SK-N-SH (cell line): ENCODE data around the gene ZNF521. TPM values are rescaled to one million over a fixed set of nuclear protein-coding genes. Genes with fewer than 3 reads are reported as not detected.

Experiments
- CTCF ChIA-PET: fragments of 300-600, 350-600 bp; formaldehyde crosslinking; extraction: SDS; loops from one replicate; lab custom pipeline; 2021; lab: Yijun Ruan, JAX
- POLR2A ChIA-PET: fragments of 350-600 bp; sonication (Branson Sonifier 250); formaldehyde crosslinking; extraction: SDS; loops from one replicate; lab custom pipeline; 2020; ENCODE audit warnings: antibody characterized with exemption, inconsistent platforms; lab: Yijun Ruan, JAX
- DNase-seq: peaks from one replicate; pipeline ENCODE4 v3.0.0; 2012
- H2AFZ ChIP-seq: fragments of 200-600 bp; sonication (generic); 2 replicates; pipeline ENCODE4 v1.8.1; 2016; ENCODE audit warnings: antibody characterized with exemption, mild to moderate bottlenecking, low read depth
- H3F3A ChIP-seq: fragments of 200-600 bp; sonication (generic); replicated peaks from 2 replicates; pipeline ENCODE3; 2016; ENCODE audit warnings: antibody characterized with exemption, mild to moderate bottlenecking; ENCODE audit not compliant: insufficient read depth
- H3K27ac ChIP-seq, 2 experiments: fragments of 200-500 bp in 1 of 2; fragments of 200-600 bp in 1 of 2; sonication (Bioruptor generic) in 1 of 2; sonication (generic), shearing (Covaris generic) in 1 of 2; 2 replicates each; pipeline versions ENCODE4 v1.5.1 to v1.6.1; 2014 to 2016; ENCODE audit warnings: low read depth in 2 of 2, inconsistent platforms in 1 of 2, low read length in 1 of 2, mild to moderate bottlenecking in 1 of 2, mixed read lengths in 1 of 2
- H3K27me3 ChIP-seq: fragments of 200-600 bp; sonication (generic), shearing (Covaris generic); 2 replicates; pipeline ENCODE4 v1.6.1; 2016; ENCODE audit warnings: mixed run types; ENCODE audit not compliant: insufficient read depth
- H3K36me3 ChIP-seq, 2 experiments: fragments of 200-500 bp in 1 of 2; fragments of 200-600 bp in 1 of 2; sonication (Bioruptor generic) in 1 of 2; sonication (generic) in 1 of 2; replicated peaks in 1 of 2; 2 replicates each; pipeline versions ENCODE3 to v1.5.1; 2014 to 2016; ENCODE audit warnings: low read length in 1 of 2, mild to moderate bottlenecking in 1 of 2; ENCODE audit not compliant: insufficient read depth in 2 of 2, control insufficient read depth in 1 of 2
- H3K4me1 ChIP-seq, 2 experiments: fragments of 200-500 bp in 1 of 2; fragments of 200-600 bp in 1 of 2; sonication (Bioruptor generic) in 1 of 2; sonication (generic), shearing (Covaris generic) in 1 of 2; 2 replicates each; pipeline versions ENCODE4 v1.5.1 to v1.6.1; 2014 to 2016; ENCODE audit warnings: low read depth in 1 of 2, low read length in 1 of 2, mixed run types in 1 of 2; ENCODE audit not compliant: insufficient read depth in 2 of 2, control insufficient read depth in 1 of 2
- H3K4me2 ChIP-seq: fragments of 200-600 bp; sonication (generic), shearing (Covaris generic); 2 replicates; pipeline ENCODE4 v1.6.1; 2017; ENCODE audit warnings: mixed run types
- H3K4me3 ChIP-seq, 2 experiments: fragments of 200-500 bp in 1 of 2; fragments of 200-600 bp in 1 of 2; sonication (Bioruptor generic) in 1 of 2; sonication (generic), shearing (Covaris generic) in 1 of 2; 2 replicates each; pipeline versions ENCODE4 v1.5.1 to v1.8.1; 2014 to 2016; ENCODE audit warnings: low read depth in 2 of 2, inconsistent platforms in 1 of 2, low read length in 1 of 2, mild to moderate bottlenecking in 1 of 2, mixed read lengths in 1 of 2, moderate library complexity in 1 of 2
- H3K79me2 ChIP-seq: fragments of 200-600 bp; sonication (generic); 2 replicates; pipeline ENCODE4 v1.8.1; 2017; ENCODE audit warnings: mild to moderate bottlenecking; ENCODE audit not compliant: insufficient read depth
- H3K9ac ChIP-seq: fragments of 200-600 bp; sonication (generic); 2 replicates; pipeline ENCODE4 v1.6.1; 2017; ENCODE audit warnings: mixed run types
- H3K9me2 ChIP-seq: fragments of 200-600 bp; sonication (generic); 2 replicates; pipeline ENCODE4 v1.6.1; 2017; ENCODE audit warnings: mixed run types
- H3K9me3 ChIP-seq: fragments of 200-600 bp; sonication (generic); 2 replicates; pipeline ENCODE4 v1.6.1; 2017; ENCODE audit warnings: mixed run types, mild to moderate bottlenecking, moderate library complexity
- H4K20me1 ChIP-seq: fragments of 200-600 bp; sonication (generic); 2 replicates; pipeline ENCODE4 v1.6.1; 2017; ENCODE audit warnings: mild to moderate bottlenecking, mixed run types; ENCODE audit not compliant: insufficient read depth
- EP300 ChIP-seq, 2 experiments: IDR thresholded peaks; 2 replicates each; pipeline versions ENCODE4 v1.4.0 to v1.6.1; 2012; ENCODE audit warnings: borderline replicate concordance in 1 of 2, low read depth in 1 of 2, low read length in 1 of 2
- FOSL2 ChIP-seq: IDR thresholded peaks from 2 replicates; pipeline ENCODE4 v1.4.0; 2012; ENCODE audit warnings: low read depth, mild to moderate bottlenecking, moderate library complexity, borderline replicate concordance
- GATA2 ChIP-seq: sonication (generic); formaldehyde crosslinking; IDR thresholded peaks from 2 replicates; pipeline ENCODE4 v1.5.0; 2020; ENCODE audit warnings: mild to moderate bottlenecking, missing genetic modification reagents
- MEF2A ChIP-seq: IDR thresholded peaks from 2 replicates; pipeline ENCODE4 v1.4.0; 2012; ENCODE audit warnings: low read depth, borderline replicate concordance
- RAD21 ChIP-seq: IDR thresholded peaks from 2 replicates; pipeline ENCODE4 v1.6.1; 2012; ENCODE audit warnings: mild to moderate bottlenecking, low read length
- RCOR1 ChIP-seq: fragments of 150-350 bp; IDR thresholded peaks from 2 replicates; pipeline ENCODE4 v1.6.1; 2017; ENCODE audit warnings: antibody characterized with exemption, low read length
- RFX5 ChIP-seq: IDR thresholded peaks from 2 replicates; pipeline ENCODE4 v1.6.1; 2012; ENCODE audit warnings: mild to moderate bottlenecking, improper control_type of control experiment, low read length
- SMC3 ChIP-seq: IDR thresholded peaks from 2 replicates; pipeline ENCODE4 v1.6.1; 2012; ENCODE audit warnings: low read depth, low read length, improper control_type of control experiment
- TAF1 ChIP-seq: IDR thresholded peaks from 2 replicates; pipeline ENCODE4 v1.6.1; 2012; ENCODE audit warnings: low read depth, mild to moderate bottlenecking, low read length, moderate library complexity, borderline replicate concordance
- TCF12 ChIP-seq: IDR thresholded peaks from 2 replicates; pipeline ENCODE4 v1.4.0; 2012
- WGBS: methylation state at CpG from one replicate; pipeline ENCODE4 v1.1.6; 2017; ENCODE audit warnings: low lambda C conversion rate; 5-methylcytosine and 5-hydroxymethylcytosine counted together
- polyA plus RNA-seq, 3 experiments: library from polyadenylated mRNA; depleted of rRNA; stranded (reverse); fragments of >200 nt; gene quantifications; 2 replicates each; pipeline ENCODE4 v1.2.3, GENCODE V29; 2012
- TF ChIP-seq, protein P1 (sequence below): fragments of 150-350 bp; IDR thresholded peaks from 2 replicates; pipeline ENCODE4 v1.6.1; 2017; ENCODE audit warnings: antibody characterized with exemption, low read length, low read depth, borderline replicate concordance
- TF ChIP-seq, protein P2 (sequence below): IDR thresholded peaks from 2 replicates; pipeline ENCODE4 v1.6.1; 2012; ENCODE audit warnings: mild to moderate bottlenecking, low read depth, low read length, moderate library complexity

ZNF521 gene
- polyA plus RNA-seq, 1 of the 3 experiments (the other 2 are of a cell fraction), result 14.1 TPM

DNA sequence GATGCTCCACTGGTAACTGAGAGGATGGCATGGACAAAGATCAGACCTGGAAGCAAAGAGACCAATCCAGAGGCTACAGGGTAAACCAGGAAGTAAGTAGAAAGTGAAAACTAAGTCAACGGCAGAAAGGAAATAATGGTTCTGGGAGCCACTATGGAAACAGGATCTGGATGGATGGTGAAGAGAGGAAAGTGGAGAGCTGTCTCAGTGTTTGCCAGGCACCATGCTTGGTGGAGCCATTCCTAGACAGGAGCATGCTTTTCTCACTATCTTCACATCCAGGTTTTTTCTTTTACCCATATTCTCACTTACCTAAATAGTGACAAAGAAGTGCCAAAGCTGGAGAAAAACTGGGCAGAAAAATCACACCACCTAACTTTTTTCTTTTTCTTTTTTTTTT, 22.2 kb downstream of the ZNF521 start:
- CTCF ChIA-PET, result no interaction called here
- H2AFZ ChIP-seq, result no peak overlapping the region
- H3F3A ChIP-seq, result no peaks in the 10 kb centered on the region
- H3K27me3 ChIP-seq, result no peaks in the 10 kb centered on the region
- H3K9me3 ChIP-seq, result no peaks in the 10 kb centered on the region
- H3K79me2 ChIP-seq, result 0 out of 2 replicates have a peak, but pooled peaks cover 5% of the 10 kb centered on the region
- POLR2A ChIA-PET, result interaction anchor here (0.6 kb wide), 1 partner anchor 1444 kb away, joined by 3 read pairs; no protein-coding TSS in a partner anchor
- no peak overlapping the region for H3K9ac ChIP-seq
- H4K20me1 ChIP-seq, result no peaks in the 10 kb centered on the region
- DNase-seq, result no peak
- H3K4me3 ChIP-seq, result no peak overlapping the region
- no peaks in the 10 kb centered on the region for H3K9me2 ChIP-seq
- peaks cover 0 to 2% of the 10 kb centered on the region in 2 experiments; a peak in 2 of 4 replicates for H3K4me1 ChIP-seq
- no peak overlapping the region for H3K4me2 ChIP-seq
- no peaks in the 10 kb centered on the region for H3K36me3 ChIP-seq
- TF ChIP-seq SMC3, result no peak
- TF ChIP-seq TCF12, result no peak
- TF ChIP-seq, protein P1, sequence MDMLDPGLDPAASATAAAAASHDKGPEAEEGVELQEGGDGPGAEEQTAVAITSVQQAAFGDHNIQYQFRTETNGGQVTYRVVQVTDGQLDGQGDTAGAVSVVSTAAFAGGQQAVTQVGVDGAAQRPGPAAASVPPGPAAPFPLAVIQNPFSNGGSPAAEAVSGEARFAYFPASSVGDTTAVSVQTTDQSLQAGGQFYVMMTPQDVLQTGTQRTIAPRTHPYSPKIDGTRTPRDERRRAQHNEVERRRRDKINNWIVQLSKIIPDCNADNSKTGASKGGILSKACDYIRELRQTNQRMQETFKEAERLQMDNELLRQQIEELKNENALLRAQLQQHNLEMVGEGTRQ, result no peak
- no peak for TF ChIP-seq MEF2A
- no peak for TF ChIP-seq EP300 (IDR thresholded peaks at IDR 0.05; ENCODE audit: borderline replicate concordance in 1 of 2, low read depth in 1 of 2, low read length in 1 of 2)
- no peak for TF ChIP-seq GATA2 (CRISPR knock-in tag)
- WGBS, result 83% methylated on average over 1 of the region's 1 CpG
- H3K27ac ChIP-seq, result no peak overlapping the region

DNA sequence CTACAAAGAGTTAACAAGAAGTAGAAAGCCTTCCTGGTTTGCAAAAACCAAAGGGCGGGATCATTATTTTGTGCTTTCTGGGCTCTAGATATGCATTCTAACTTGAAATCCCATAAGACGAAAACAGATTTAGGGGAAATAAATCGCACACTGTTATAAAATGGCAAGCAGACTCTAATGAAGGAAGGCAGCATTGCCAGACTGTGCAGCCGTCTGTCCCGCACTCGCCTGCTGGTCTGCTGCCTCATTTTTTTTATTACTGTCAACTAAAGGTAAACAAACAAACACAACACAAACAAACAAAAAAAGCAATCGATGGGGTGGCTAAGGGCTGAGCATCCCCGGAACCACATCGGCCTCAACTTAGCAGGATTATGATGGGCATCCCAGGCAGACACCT, 24.4 kb downstream of the ZNF521 start:
- CTCF ChIA-PET, result no interaction called here
- no peaks in the 10 kb centered on the region for H3K9me2 ChIP-seq
- no peak overlapping the region for H3K4me3 ChIP-seq
- H2AFZ ChIP-seq, result no peak overlapping the region
- no peaks in the 10 kb centered on the region for H3K79me2 ChIP-seq
- H3K9ac ChIP-seq, result no peak overlapping the region
- no peaks in the 10 kb centered on the region for H4K20me1 ChIP-seq
- DNase-seq, result no peak
- no peaks in the 10 kb centered on the region for H3K27me3 ChIP-seq
- no peak for TF ChIP-seq SMC3
- TF ChIP-seq RCOR1, result no peak
- POLR2A ChIA-PET, result no interaction called here
- no peak overlapping the region for H3K27ac ChIP-seq
- no peaks in the 10 kb centered on the region for H3F3A ChIP-seq
- H3K4me2 ChIP-seq, result no peak overlapping the region
- no peaks in the 10 kb centered on the region for H3K36me3 ChIP-seq
- H3K9me3 ChIP-seq, result no peaks in the 10 kb centered on the region
- 90% methylated on average over 9 of the region's 9 CpGs for whole genome bisulfite sequencing
- H3K4me1 ChIP-seq, result peaks cover 0 to 2% of the 10 kb centered on the region in 2 experiments; a peak in 2 of 4 replicates

DNA sequence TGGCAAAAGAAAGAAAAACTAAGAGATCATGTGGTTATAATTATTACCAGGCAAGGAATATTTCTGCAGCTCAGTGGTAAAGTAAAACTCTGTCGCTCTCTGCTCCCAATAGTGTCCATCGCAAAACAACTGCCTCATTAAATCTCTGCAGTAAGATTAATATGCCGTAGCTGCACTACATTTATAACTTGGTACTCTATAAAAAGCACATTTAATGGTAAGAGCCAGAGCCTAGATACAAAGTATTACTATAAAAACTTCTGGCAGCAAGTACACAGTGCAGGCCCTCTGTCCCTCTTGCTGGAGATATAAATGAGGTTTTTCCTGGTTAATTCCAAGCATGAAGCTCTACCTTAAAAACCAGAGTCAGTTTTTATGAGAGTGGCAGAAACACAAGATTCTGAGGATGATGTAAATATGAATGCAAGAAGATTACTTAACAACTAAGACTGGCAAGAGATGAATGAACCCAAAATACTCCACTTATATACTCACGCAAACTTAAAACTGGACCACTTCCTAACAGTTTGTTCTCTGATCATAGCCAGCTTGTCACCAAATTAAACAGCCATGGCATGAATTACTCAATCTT, 25.5 kb downstream of the ZNF521 start:
- Histone ChIP-seq H3K9ac (no peak overlapping the region), H3K79me2 (no peaks in the 10 kb centered on the region), H3K9me3 (no peaks in the 10 kb centered on the region), H4K20me1 (no peaks in the 10 kb centered on the region), H2AFZ (no peak overlapping the region), H3K36me3 (peaks cover 0 to 3% of the 10 kb centered on the region in 2 experiments), H3K4me1 (peaks cover 0 to 2% of the 10 kb centered on the region in 2 experiments; a peak in 2 of 4 replicates), H3F3A (no peaks in the 10 kb centered on the region), H3K9me2 (no peaks in the 10 kb centered on the region), H3K27me3 (no peaks in the 10 kb centered on the region), H3K27ac (peak overlapping the region; percentile 13 to 30; a peak in 1 of 4 replicates), H3K4me3 (no peak overlapping the region), H3K4me2 (no peak overlapping the region)
- 91% methylated on average over 4 of the region's 4 CpGs for WGBS
- DNase-seq, result no peak
- TF ChIP-seq FOSL2, result no peak
- TF ChIP-seq TAF1, result no peak
- TF ChIP-seq RAD21, result no peak
- TF ChIP-seq, protein P2, sequence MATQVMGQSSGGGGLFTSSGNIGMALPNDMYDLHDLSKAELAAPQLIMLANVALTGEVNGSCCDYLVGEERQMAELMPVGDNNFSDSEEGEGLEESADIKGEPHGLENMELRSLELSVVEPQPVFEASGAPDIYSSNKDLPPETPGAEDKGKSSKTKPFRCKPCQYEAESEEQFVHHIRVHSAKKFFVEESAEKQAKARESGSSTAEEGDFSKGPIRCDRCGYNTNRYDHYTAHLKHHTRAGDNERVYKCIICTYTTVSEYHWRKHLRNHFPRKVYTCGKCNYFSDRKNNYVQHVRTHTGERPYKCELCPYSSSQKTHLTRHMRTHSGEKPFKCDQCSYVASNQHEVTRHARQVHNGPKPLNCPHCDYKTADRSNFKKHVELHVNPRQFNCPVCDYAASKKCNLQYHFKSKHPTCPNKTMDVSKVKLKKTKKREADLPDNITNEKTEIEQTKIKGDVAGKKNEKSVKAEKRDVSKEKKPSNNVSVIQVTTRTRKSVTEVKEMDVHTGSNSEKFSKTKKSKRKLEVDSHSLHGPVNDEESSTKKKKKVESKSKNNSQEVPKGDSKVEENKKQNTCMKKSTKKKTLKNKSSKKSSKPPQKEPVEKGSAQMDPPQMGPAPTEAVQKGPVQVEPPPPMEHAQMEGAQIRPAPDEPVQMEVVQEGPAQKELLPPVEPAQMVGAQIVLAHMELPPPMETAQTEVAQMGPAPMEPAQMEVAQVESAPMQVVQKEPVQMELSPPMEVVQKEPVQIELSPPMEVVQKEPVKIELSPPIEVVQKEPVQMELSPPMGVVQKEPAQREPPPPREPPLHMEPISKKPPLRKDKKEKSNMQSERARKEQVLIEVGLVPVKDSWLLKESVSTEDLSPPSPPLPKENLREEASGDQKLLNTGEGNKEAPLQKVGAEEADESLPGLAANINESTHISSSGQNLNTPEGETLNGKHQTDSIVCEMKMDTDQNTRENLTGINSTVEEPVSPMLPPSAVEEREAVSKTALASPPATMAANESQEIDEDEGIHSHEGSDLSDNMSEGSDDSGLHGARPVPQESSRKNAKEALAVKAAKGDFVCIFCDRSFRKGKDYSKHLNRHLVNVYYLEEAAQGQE, result no peak
- no peak for TF ChIP-seq RFX5
- TF ChIP-seq SMC3, result no peak
- ChIA-PET POLR2A (no interaction called here), CTCF (no interaction called here)
